ENCODE data around the gene EFNA4. TPM values are rescaled to one million over a fixed set of nuclear protein-coding genes. Genes with fewer than 3 reads are reported as not detected.

Gene EFNA4
- total and polyA plus RNA-seq, 2 donors (not counting 1 experiment from before 2014, with no cell fraction given) = 8.4 to 10.6 TPM

- WGBS (ENCODE audit: insufficient coverage) = 93% methylated on average over 1 of the region's 2 CpGs
- no peak overlapping the region for H3K4me3 ChIP-seq (ENCODE audit: control extremely low read depth in 1 of 5, extremely low read depth in 1 of 5, insufficient read depth in 1 of 5, low read depth in 2 of 5, low read length in 4 of 5)
- H3K79me2 ChIP-seq (ENCODE audit: control insufficient read depth, insufficient read depth, low read length) = no peaks in the 10 kb centered on the region
- no peaks in the 10 kb centered on the region for H3K4me1 Mint-ChIP-seq
- no peaks in the 10 kb centered on the region for H3K4me1 ChIP-seq (ENCODE audit: control insufficient read depth in 2 of 2, insufficient read depth in 2 of 2, low read length in 2 of 2)
- H3K27ac ChIP-seq (ENCODE audit: low read length in 2 of 2) = no peak overlapping the region
- no peak overlapping the region for H3K4me2 ChIP-seq (replicated peaks; ENCODE audit: low read depth, low read length, poor library complexity, severe bottlenecking)
- H3K27me3 ChIP-seq (replicated peaks in 1 of 4; ENCODE audit: control extremely low read depth in 1 of 4, control insufficient read depth in 3 of 4, insufficient read depth in 4 of 4, low read length in 3 of 4) = peaks cover 0 to 17% (median 0%) of the 10 kb centered on the region in 4 experiments
- no peaks in the 10 kb centered on the region for H3K36me3 ChIP-seq (replicated peaks in 1 of 2; ENCODE audit: control extremely low read depth in 1 of 2, control insufficient read depth in 1 of 2, extremely low read depth in 1 of 2, insufficient read depth in 2 of 2, low read length in 1 of 2)
- H2AFZ ChIP-seq (ENCODE audit: insufficient read depth, low read depth, low read length, poor library complexity, severe bottlenecking) = no peak overlapping the region
- no peaks in the 10 kb centered on the region for H3K9me3 Mint-ChIP-seq (ENCODE audit: insufficient read depth)
- TF ChIP-seq EZH2 (IDR thresholded peaks at IDR 0.05; ENCODE audit: borderline replicate concordance, insufficient read depth, low read depth, low read length, poor library complexity, severe bottlenecking) (no peak), CTCF (IDR thresholded peaks at IDR 0.05) (no peak)
- no peak overlapping the region for H3K27ac Mint-ChIP-seq
- CTCF ChIA-PET = interaction anchor here (1.6 kb wide), 1 partner anchor 25 kb away, joined by 6 read pairs; no protein-coding TSS in a partner anchor
- H3K9me3 ChIP-seq (ENCODE audit: control extremely low read depth in 1 of 3, control insufficient read depth in 2 of 3, insufficient read depth in 1 of 3, low read length in 2 of 3) = no peaks in the 10 kb centered on the region
- H4K20me1 ChIP-seq (ENCODE audit: control insufficient read depth, insufficient read depth, low read length, poor library complexity, severe bottlenecking) = no peaks in the 10 kb centered on the region
- no peak for DNase-seq
- ATAC-seq (ENCODE audit: low read depth) = no peak
- POLR2A ChIA-PET = interaction anchor here (0.7 kb wide), 1 partner anchor 8 kb away, joined by 4 read pairs; no protein-coding TSS in a partner anchor
- no peak overlapping the region for H3K4me3 Mint-ChIP-seq
- no peak overlapping the region for H3K9ac ChIP-seq (ENCODE audit: low read length)
- H3K27me3 Mint-ChIP-seq = peaks cover 20% of the 10 kb centered on the region
- intact Hi-C loops (cut with micrococcal nuclease) = no loop called here
These were observed 27.6 kb upstream of the EFNA4 start for GRCh38 chr1:155035936-155036335.

- Histone ChIP-seq H3K9ac (ENCODE audit: low read length) (no peak overlapping the region), H4K20me1 (ENCODE audit: control insufficient read depth, insufficient read depth, low read length, poor library complexity, severe bottlenecking) (no peaks in the 10 kb centered on the region), H2AFZ (ENCODE audit: insufficient read depth, low read depth, low read length, poor library complexity, severe bottlenecking) (no peak overlapping the region), H3K4me2 (replicated peaks; ENCODE audit: low read depth, low read length, poor library complexity, severe bottlenecking) (no peak overlapping the region), H3K9me3 (ENCODE audit: control extremely low read depth in 1 of 3, control insufficient read depth in 2 of 3, insufficient read depth in 1 of 3, low read length in 2 of 3) (no peaks in the 10 kb centered on the region), H3K79me2 (ENCODE audit: control insufficient read depth, insufficient read depth, low read length) (no peaks in the 10 kb centered on the region), H3K4me1 (ENCODE audit: control insufficient read depth in 2 of 2, insufficient read depth in 2 of 2, low read length in 2 of 2) (no peaks in the 10 kb centered on the region), H3K27me3 (replicated peaks in 1 of 4; ENCODE audit: control extremely low read depth in 1 of 4, control insufficient read depth in 3 of 4, insufficient read depth in 4 of 4, low read length in 3 of 4) (peaks cover 0 to 17% (median 0%) of the 10 kb centered on the region in 4 experiments), H3K36me3 (replicated peaks in 1 of 2; ENCODE audit: control extremely low read depth in 1 of 2, control insufficient read depth in 1 of 2, extremely low read depth in 1 of 2, insufficient read depth in 2 of 2, low read length in 1 of 2) (no peaks in the 10 kb centered on the region), H3K27ac (ENCODE audit: low read length in 2 of 2) (no peak overlapping the region), H3K4me3 (ENCODE audit: control extremely low read depth in 1 of 5, extremely low read depth in 1 of 5, insufficient read depth in 1 of 5, low read depth in 2 of 5, low read length in 4 of 5) (no peak overlapping the region)
- no peaks in the 10 kb centered on the region for H3K9me3 Mint-ChIP-seq (ENCODE audit: insufficient read depth)
- WGBS (ENCODE audit: insufficient coverage) = 93% methylated on average over 3 of the region's 3 CpGs
- ATAC-seq (ENCODE audit: low read depth) = no peak
- H3K4me3 Mint-ChIP-seq = no peak overlapping the region
- POLR2A ChIA-PET = no interaction called here
- TF ChIP-seq EZH2 (IDR thresholded peaks at IDR 0.05; ENCODE audit: borderline replicate concordance, insufficient read depth, low read depth, low read length, poor library complexity, severe bottlenecking) (no peak), CTCF (IDR thresholded peaks at IDR 0.05) (no peak)
- H3K4me1 Mint-ChIP-seq = no peaks in the 10 kb centered on the region
- no peak overlapping the region for H3K27ac Mint-ChIP-seq
- intact Hi-C loops (cut with micrococcal nuclease) = no loop called here
- peaks cover 21% of the 10 kb centered on the region for H3K27me3 Mint-ChIP-seq
- CTCF ChIA-PET = interaction anchor here (1.0 kb wide), 1 partner anchor 19 kb away, joined by 3 read pairs; no protein-coding TSS in a partner anchor
- no peak for DNase-seq
These were observed 26.5 kb upstream of the EFNA4 start for GRCh38 chr1:155037043-155037442.
